UCSD-AML1 (cell line): Measurements from ENCODE around the gene GH2.
"Not testable (repeated sequence)": the region's sequence is repeated elsewhere in the genome, so short reads cannot be mapped to it uniquely, and the experiment has no call there.

ENCODE experiments used
- DNase-seq: peaks from one replicate; lab custom pipeline; 2025; ENCODE audit not compliant: unreplicated experiment; lab: John Stamatoyannopoulos, UW

The GH2 gene

DNA sequence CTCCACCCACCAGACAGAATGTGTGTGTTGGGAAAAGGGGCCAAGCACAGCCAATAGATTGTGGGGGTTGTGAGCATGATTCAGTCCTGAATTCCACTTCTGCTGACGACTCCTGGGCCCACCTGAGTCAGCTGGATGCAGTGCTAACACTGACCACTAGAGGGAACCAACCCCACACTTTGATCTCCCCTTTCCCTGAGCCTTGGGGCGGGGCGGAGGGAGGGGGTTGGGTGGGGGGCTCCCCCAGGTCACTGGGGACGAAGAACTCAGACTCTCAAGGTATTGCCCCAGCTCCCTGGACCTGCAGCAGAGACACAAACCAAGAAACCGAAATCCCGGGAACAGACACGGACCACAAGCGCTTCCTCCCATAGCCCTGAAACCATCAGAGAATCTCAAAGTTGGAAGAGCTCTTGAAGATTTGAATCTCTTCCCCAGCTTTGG, 29.9 kb upstream of the GH2 start:
- peak; percentile 28 for DNase-seq

DNA sequence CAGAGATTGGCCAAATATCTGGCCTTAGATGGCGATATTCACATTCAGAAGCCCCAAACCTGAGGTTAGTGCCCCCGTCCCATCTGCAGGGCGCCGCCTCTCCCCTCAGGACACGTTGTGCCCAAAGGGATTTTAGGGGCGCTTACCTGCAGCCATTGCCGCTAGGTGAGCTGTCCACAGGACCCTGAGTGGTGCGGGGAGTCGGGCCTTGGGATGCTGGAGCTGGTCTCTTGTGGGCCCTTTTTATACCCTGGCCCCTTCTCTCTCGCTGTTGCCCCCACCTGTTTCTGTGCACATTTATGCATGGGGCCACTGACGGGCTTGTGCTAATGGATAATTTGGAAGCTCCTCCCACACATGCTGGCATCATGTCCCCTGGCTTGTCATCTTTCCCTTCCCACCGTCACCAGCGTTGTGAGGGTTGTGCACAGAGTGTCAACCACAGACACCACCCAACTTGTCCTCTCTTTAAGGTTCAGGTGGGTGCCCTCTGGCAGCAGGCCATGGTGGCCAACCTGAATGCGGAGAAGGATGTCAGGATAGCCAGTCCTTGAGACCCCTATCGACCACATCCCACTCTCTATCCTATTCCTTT, 29.4 kb upstream of the GH2 start, which contains the start of gene CSHL1:
Gene CSHL1, minus strand, starts transcription at position 218 of the 595 bp plus-strand sequence. Its CDS starts 62 bp downstream, at position 156.
- no peak for DNase-seq

DNA sequence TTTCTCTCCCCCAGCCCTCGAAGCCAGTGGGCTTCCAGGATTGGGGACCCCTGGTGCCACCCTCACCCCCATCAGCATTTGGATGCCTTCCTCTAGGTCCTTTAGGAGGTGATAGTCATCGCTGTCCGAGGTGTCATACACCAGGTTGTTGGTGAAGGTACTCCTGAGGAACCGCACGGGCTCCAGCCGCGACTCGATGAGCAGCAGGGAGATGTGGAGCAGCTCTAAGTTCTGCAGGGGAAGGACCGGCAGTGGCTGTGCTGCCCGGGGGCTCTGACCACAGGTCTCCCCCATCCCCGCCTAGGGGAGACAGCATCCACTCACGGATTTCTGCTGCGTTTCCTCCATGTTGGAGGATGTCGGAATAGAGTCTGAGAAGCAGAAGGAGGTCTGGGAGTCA, 28.4 kb upstream of the GH2 start:
- DNase-seq = no peak

DNA sequence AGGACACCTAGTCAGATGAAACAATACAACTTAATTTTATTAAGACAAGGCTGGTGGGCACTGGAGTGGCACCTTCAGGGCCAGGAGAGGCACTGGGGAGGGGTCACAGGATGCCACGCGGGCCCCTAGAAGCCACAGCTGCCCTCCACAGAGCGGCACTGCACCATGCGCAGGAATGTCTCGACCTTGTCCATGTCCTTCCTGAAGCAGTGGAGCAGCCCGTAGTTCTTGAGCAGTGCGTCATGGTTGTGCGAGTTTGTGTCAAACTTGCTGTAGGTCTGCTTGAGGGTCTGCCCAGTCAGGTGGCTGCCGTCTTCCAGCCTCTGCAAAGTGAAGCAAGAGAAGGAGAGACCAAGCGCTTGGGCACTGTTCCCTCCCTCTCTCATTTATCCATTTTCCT, 27.8 kb upstream of the GH2 start:
- not testable (repeated sequence) for DNase-seq

DNA sequence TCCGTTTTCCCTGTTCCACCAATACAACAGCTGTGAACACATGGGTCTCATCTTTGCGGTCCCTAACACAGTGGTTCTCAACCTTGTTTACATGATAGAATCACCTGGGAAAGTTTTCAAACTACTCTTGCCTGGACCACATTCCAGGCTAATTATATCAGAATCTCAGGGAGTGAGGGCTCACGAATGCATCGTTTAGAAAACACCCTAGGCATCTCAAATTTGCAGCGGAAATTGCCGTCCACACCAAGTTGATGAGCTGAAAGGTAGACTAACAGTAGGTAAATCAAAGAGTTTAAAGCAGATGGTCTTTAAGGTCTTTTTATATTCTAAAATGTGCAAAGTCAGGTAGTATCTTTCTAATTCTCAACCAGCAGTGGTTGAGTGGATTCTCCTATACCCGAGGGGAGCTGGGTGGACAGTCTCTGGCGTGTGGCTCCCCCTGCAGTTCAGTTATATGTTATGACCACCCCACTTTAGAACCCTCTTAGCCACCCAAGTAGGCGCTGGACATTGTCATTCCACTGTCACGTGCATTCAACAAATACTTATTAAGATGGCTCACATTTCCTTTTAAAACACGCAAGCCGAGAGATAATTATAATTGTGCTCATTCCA, 25.5 kb upstream of the GH2 start:
- DNase-seq = peak; percentile 16

DNA sequence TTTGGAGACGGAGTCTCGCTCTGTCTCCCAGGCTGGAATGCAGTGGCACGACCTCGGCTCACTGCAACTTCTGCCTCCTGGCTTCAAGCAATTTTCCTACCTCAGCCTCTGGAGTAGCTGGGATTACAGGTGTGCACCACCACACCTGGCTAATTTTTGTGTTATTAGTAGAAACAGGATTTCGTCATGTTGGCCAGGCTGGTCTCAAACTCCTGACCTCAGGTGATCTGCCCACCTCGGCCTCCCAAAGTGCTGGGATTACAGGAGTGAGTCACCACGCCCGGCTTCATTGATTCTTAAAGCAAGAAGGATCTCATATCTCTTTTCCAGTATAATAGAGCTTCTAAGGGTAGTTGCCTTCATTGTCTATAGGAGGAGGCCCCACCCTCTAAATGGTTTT, 23.1 kb upstream of the GH2 start:
- DNase-seq = not testable (repeated sequence)

DNA sequence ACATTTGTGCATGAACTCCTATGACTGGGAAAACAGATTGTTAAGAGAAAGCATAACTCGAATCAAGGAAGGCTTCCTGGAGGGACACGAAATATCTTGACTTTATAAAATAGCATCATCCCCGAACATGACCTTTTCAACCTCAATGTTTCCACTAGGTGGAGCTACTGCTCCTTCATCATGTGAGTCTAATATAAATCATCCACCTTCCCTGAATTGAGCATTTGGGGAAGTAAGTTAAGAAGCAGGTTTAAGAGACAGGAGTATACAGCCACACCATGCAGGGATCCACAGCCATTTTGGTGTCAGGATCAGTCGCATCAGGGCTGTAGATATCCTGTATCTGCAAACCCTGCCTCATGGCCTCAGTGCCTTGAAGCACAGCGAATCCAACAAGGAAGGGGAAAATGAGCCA, 22.1 kb upstream of the GH2 start:
- not testable (repeated sequence) for DNase-seq

DNA sequence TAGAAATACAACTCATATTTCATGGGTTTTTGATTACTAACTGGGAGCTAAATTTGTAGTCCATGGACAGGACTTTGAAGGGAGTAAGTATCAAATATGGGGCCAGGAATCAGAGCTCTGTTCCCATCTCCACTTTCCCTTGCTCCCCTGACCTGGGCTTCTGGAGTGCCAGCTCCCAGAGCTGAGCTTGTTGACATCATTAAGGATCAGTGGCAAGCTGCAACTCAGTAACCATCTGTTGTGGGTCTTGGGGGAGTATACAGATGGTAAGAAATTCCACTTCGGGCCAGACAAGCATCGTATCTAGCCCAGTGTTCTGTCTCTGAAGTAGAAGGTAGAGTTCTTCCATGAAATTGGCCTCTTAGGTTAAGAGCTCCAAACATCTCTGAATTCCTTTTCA, 20.2 kb upstream of the GH2 start:
- DNase-seq = not testable (repeated sequence)

DNA sequence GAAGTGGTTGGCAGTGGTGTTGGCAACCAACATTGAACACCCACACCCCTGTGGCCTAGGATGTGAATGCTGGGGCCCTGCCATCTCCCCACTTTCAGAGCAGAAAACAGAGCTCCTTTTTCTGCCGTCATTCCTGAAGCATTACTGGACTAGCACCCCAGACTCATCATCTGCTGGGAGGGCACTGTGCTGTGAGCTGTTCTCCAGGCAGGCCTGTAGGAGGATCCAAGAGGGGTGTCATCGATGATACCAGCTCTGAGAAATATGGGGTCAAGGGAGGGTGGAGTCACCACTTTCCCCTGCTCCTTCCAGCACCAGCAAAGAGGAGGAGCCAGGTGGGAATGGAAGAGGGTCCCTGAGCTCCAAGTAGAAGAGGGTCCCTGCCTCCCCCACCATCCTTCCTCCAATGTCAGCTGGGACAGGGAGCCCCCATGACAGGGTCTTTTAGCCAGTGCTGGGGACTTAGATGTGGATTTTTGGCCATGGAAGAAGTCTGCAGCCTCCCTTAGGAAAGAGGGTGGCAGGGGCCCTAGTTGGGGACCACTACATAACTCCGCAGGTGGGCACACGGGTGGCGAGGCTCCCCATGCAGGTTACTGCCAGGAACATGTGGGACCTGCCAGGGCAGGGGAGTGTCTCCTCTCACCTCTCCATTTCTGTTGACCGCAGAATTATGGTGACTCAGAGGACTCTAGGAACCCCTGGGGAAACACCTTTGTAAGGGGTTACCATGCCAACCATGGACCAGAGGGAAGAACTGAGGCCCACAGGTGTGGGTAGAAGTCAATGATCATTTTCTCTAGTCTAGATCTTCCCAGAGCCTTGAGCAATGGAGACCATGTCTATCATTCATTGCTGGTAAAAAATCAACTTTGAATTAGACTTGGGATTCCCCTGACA, 17.4 kb upstream of the GH2 start:
- DNase-seq = not testable (repeated sequence)

DNA sequence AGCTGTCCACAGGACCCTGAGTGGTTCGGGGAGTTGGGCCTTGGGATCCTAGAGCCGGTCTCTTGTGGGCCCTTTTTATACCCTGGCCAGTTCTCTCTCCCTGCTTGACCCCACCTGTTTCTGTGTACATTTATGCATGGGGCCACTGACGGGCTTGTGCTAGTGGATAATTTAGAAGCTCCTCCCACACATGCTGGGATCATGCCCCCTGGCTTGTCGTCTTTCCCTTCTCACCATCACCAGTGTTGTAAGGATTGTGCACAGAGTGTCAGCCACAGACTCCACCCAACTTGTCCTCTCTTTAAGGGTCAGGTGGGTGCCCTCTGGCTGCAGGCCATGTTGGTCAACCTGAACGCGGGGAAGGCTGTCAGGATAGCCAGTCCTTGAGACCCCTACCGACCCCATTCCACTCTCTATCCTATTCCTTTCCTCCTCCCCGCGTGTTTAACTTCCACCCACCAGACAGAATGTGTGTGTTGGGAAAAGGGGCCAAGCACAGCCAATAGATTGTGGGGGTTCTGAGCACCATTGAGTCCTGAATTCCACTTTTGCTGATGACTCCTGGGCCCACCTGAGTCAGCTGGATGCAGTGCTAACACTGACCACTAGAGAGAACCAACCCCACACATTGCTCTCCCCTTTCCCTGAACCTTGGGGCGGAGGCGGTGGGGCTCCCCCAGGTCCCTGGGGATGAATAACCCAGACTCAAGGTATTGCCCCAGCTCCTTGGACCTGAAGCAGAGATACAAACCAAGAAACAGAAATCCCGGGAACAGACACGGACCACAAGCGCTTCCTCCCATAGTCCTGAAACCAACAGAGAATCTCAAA, 15.0 kb upstream of the GH2 start, which contains the start of gene CSH1:
Gene CSH1, minus strand, starts transcription at position 51 of the 831 bp plus-strand sequence. CDS start 63 bp downstream, outside the sequence.
- not testable (repeated sequence) for DNase-seq

DNA sequence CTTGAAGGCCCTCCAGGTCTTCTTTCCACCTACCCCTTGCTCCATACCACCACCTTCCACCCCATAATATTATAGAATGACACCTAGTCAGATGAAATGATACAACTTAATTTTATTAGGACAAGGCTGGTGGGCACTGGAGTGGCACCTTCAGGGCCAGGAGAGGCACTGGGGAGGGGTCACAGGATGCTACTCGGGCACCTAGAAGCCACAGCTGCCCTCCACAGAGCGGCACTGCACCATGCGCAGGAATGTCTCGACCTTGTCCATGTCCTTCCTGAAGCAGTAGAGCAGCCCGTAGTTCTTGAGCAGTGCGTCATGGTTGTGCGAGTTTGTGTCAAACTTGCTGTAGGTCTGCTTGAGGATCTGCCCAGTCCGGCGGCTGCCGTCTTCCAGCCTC, 13.1 kb upstream of the GH2 start:
- DNase-seq = not testable (repeated sequence)

DNA sequence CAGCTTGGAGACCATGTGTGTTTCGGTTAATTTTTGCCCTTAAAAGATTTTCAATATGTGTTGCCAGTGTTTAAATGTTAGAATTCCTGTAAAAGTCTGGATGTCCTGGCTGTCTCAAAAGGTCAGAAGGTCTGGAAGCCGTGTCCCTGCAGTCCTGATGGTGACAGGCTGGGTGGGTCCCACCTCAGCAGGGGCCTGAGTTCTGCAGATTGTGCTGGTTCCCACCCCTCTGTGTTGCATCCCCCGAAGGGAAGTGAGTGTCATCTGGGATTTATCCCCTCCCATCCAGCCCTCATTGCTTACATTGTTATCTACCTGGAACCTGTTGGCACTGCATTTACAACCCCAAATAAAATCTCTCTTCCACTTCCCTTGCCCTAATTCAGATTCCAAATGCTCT, 12.3 kb upstream of the GH2 start:
- not testable (repeated sequence) for DNase-seq

DNA sequence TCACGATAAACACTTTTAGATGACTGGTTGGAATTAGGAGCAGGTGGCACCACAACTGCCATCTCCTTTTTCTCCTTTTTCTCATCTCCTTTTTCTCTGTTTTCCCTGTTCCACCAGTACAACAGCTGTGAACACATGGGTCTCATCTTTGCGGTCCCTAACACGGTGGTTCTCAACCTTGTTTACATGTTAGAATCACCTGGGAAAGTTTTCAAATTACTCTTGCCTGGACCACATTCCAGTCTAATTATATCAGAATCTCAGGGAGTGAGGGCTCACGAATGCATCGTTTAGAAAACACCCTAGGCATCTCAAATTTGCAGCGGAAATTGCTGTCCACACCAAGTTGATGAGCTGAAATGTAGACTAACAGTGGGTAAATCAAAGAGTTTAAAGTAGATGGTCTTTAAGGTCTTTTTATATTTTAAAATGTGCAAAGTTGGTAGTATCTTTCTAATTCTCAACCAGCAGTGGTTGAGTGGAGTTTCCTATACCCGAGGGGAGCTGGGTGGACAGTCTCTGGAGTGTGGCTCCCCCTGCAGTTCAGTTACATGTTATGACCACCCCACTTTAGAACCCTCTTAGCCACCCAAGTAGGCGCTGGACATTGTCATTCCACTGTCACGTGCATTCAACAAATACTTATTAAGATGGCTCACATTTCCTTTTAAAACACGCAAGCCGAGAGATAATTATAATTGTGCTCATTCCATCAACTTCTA, 10.7 kb upstream of the GH2 start:
- not testable (repeated sequence) for DNase-seq

DNA sequence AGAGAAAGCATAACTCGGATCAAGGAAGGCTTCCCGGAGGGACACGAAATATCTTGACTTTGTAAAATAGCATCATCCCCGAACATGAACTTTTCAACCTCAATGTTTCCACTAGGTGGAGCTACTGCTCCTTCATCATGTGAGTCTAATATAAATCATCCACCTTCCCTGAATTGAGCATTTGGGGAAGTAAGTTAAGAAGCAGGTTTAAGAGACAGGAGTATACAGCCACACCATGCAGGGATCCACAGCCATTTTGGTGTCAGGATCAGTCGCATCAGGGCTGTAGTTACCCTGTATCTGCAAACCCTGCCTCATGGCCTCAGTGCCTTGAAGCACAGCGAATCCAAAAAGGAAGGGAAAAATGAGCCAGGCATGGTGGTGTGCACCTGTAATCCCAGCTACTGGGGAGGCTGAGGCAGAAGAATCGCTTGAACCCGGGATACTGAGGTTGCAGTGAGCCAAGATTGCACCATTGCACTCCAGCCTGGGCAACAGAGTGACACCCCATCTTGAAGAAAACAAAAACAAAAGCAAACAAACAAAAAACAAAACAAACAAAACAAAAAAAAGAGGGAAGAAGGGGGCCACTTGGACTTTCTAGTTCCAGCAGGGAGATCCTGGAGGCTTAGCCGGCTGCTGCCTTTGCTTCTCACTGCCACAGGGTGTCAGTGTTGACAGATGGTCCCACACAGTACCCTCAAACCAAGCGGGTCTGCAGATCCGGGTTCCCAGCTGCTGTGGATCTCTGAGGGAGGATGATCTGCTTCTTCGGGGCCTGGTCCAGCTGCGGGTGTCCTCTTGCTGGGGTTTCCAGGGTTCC, 7.5 kb upstream of the GH2 start:
- not testable (repeated sequence) for DNase-seq

DNA sequence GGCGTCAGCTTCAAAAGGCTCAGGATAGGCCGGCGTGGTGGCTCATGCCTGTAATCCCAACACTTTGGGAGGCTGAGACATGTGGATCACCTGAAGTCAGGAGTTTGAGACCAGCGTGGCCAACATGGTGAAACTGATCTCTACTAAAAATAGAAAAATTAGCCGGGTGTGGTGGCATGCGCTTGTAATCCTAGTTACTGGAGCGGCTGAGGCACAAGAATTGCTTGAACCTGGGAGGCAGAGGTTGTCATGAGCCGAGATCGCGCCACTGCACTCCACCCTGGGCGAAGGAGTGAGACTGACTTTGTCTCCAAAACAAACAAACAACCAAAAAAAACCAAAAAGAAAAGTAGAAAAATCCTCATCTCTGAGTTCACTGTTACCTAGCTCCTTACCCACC, 3.4 kb upstream of the GH2 start:
- DNase-seq = not testable (repeated sequence)

DNA sequence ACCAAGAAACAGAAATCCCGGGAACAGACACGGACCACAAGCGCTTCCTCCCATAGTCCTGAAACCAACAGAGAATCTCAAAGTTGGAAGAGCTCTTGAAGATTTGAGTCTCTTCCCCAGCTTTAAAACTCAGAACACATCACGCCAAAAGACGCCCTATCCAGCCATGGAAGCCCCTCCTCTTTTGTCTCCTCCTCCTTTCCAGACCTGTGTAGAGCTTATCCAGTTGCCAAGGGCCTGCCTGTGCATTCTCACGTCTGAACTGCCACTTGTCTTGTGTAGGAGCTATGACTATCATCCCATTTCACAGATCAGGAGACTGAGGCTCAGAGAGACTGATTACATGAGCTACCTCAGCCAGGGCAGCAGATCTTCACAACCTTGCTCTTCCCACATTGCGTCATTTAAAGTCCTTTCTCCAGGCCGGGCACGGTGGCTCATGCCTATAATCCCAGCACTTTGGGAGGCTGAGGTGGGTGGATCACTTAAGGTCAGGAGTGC, 932 bp upstream of the GH2 start:
- not testable (repeated sequence) for DNase-seq

DNA sequence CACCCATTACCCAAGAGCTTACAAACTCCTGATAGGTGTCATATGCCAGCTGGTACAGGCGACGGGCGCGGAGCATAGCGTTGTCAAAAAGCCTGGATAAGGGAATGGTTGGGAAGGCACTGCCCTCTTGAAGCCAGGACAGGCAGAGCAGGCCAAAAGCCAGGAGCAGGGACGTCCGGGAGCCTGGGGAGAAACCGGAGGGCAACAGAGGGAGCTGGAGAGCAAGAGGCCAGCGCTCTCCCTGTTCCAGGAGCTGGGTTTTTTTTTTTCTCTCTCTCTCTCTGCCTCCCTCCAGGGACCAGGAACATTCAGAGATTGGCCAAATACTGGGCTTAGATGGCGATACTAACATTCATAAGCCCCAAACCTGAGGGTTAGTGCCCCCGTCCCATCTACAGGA, 407 bp downstream of the GH2 start:
- DNase-seq = not testable (repeated sequence)

DNA sequence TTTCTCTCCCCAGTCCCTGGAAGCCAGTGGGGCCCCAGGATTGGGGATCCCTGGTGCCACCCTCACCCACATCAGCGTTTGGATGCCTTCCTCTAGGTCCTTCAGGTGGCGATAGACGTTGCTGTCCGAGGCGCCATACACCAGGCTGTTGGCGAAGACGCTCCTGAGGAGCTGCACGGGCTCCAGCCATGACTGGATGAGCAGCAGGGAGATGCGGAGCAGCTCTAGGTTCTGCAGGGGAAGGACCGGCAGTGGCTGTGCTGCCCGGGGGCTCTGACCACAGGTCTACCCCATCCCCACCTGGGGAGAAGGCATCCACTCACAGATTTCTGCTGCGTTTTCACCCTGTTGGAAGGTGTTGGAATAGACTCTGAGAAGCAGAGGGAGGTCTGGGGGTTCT, 1.0 kb downstream of the GH2 start:
- no peak for DNase-seq

DNA sequence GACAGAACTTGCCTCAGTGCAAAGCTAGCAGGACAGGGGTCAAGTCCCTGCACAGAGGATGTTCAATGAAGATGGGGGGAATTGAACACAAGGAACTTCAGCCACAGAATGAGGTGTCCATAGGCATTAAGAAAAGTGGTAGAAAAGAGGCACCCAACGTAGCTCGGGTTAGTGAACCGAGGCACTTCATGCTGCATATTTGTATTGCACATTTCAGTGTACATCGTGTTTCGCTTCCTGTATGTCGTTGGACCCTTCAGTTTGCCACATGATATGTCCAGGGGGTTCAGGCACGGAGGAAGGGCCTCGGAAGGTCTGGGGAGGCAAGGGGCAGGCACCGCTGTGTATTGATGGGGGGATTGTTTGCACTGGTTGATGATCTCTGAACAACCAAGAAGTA, 3.3 kb downstream of the GH2 start:
- DNase-seq = not testable (repeated sequence)
